K562 (cell line): ENCODE results near the gene KLC1. TPM values are rescaled to one million over a fixed set of nuclear protein-coding genes. Genes with fewer than 3 reads are reported as not detected.

Source experiments
- ATAC-seq: fragments of 200-7000 bp; cut with Tn5 transposase; 3 replicates; pipeline ENCODE4 v1.9.1; 2020; ENCODE audit warnings: moderate library complexity
- BruUV-seq: library from RNA; stranded (reverse); fragments of 400-500 nt; replicated peaks from 2 replicates; lab custom pipeline; 2021; lab: Mats Ljungman, UMichigan
- CTCF ChIA-PET: fragments of 300-600 bp; formaldehyde crosslinking; extraction: SDS; loops from one replicate; lab custom pipeline; 2021; ENCODE audit warnings: low intra/inter-chr PET ratio; lab: Yijun Ruan, JAX
- POLR2A ChIA-PET: fragments of 300-600, 350-650 bp; sonication (Branson Sonifier 250); formaldehyde crosslinking; extraction: SDS; loops from one replicate; lab custom pipeline; 2021; ENCODE audit warnings: antibody characterized with exemption, inconsistent platforms; lab: Yijun Ruan, JAX
- DNase-seq, 4 experiments: peaks; one replicate each; pipeline versions ENCODE4 v3.0.0 to v3.0.0-alpha.2; 2011 to 2018; ENCODE audit warnings: low spot score in 3 of 4, mixed read lengths in 3 of 4; ENCODE audit errors: extremely low read depth in 1 of 4
- FAIRE-seq: peaks from 2 replicates; lab custom pipeline; 2011; peaks lifted over from hg19 to GRCh38; lab: Jason Lieb, UNC
- H2AFZ ChIP-seq: 2 replicates; pipeline ENCODE4 v1.6.0; 2011; ENCODE audit warnings: low read depth, low read length, control low read depth, inconsistent platforms
- H3K27ac ChIP-seq: fragments of 200-600 bp; 3 replicates; pipeline ENCODE4 v1.8.0; 2011; ENCODE audit warnings: low read depth, mild to moderate bottlenecking, control low read depth, inconsistent platforms, low read length, moderate library complexity, mixed read lengths; ENCODE audit errors: extremely low read depth
- H3K27me3 ChIP-seq, 2 experiments: fragments of 300-600 bp in 1 of 2; 2 replicates in 1 of 2; 3 replicates in 1 of 2; pipeline versions ENCODE4 v1.6.0 to v1.8.0; 2011; ENCODE audit warnings: inconsistent platforms in 2 of 2, low read length in 2 of 2, mild to moderate bottlenecking in 1 of 2, mixed read lengths in 1 of 2, moderate library complexity in 1 of 2; ENCODE audit not compliant: control insufficient read depth in 2 of 2, insufficient read depth in 2 of 2
- H3K36me3 ChIP-seq: fragments of 300-600 bp; 3 replicates; pipeline ENCODE4 v1.8.0; 2011; ENCODE audit warnings: mild to moderate bottlenecking, low read length, inconsistent platforms; ENCODE audit not compliant: control insufficient read depth, insufficient read depth
- H3K4me1 ChIP-seq, 2 experiments: fragments of 200-600 bp in 1 of 2; replicated peaks in 1 of 2; 2 replicates in 1 of 2; 3 replicates in 1 of 2; pipeline versions ENCODE4 v1.5.1 to v1.8.0; 2011; ENCODE audit warnings: inconsistent platforms in 2 of 2, low read length in 2 of 2, mild to moderate bottlenecking in 1 of 2, mixed read lengths in 1 of 2, moderate library complexity in 1 of 2; ENCODE audit not compliant: control insufficient read depth in 2 of 2, insufficient read depth in 2 of 2
- H3K4me2 ChIP-seq: 2 replicates; pipeline ENCODE4 v1.6.1; 2011; ENCODE audit warnings: low read length, control low read depth, inconsistent platforms, mixed read lengths; ENCODE audit not compliant: insufficient read depth
- H3K4me3 ChIP-seq: fragments of 200-600 bp; sonication (generic), shearing (Covaris generic); 2 replicates; pipeline ENCODE4 v1.5.1; 2016; ENCODE audit warnings: control low read depth, inconsistent platforms
- H3K79me2 ChIP-seq: fragments of 200-600 bp; 3 replicates; pipeline ENCODE4 v1.8.0; 2011; ENCODE audit warnings: low read length, inconsistent platforms; ENCODE audit not compliant: control insufficient read depth, insufficient read depth
- H3K9ac ChIP-seq, 2 experiments: 2 replicates each; pipeline versions ENCODE4 v1.6.0 to v1.6.1; 2011; ENCODE audit warnings: low read depth in 2 of 2, low read length in 2 of 2, control low read depth in 1 of 2, inconsistent platforms in 1 of 2, mild to moderate bottlenecking in 1 of 2, mixed read lengths in 1 of 2; ENCODE audit not compliant: insufficient read depth in 1 of 2
- H3K9me1 ChIP-seq: one replicate; pipeline ENCODE4 v1.6.0; 2011; ENCODE audit warnings: inconsistent platforms, mild to moderate bottlenecking, low read length, moderate library complexity; ENCODE audit not compliant: control insufficient read depth, insufficient read depth
- H3K9me3 ChIP-seq: replicated peaks from 2 replicates; pipeline ENCODE4 v1.5.1; 2011; ENCODE audit warnings: low read depth, low read length, inconsistent platforms; ENCODE audit not compliant: control insufficient read depth, insufficient read depth
- H4K20me1 ChIP-seq: replicated peaks from 2 replicates; pipeline ENCODE4 v1.6.1; 2011; ENCODE audit warnings: low read length, inconsistent platforms, mixed read lengths; ENCODE audit not compliant: control insufficient read depth, insufficient read depth
- ADNP ChIP-seq: fragments of 200-800 bp; sonication (Bioruptor generic); IDR thresholded peaks from 2 replicates; pipeline ENCODE4 v1.6.1; 2016; ENCODE audit warnings: missing genetic modification characterization, missing compliant biosample characterization
- E2F3 ChIP-seq: fragments of 250-450 bp; sonication (Bioruptor Pico); IDR thresholded peaks from 2 replicates; pipeline ENCODE4 v1.4.0; 2020; ENCODE audit warnings: mild to moderate bottlenecking
- HNRNPUL1 ChIP-seq: fragments of 200-400 bp; formaldehyde crosslinking; IDR thresholded peaks from 2 replicates; pipeline ENCODE4 v1.6.1; 2017; ENCODE audit warnings: low read length
- MEIS2 ChIP-seq: fragments of 450-650 bp; IDR thresholded peaks from 2 replicates; pipeline ENCODE4 v1.6.1; 2014; ENCODE audit warnings: mild to moderate bottlenecking; ENCODE audit not compliant: partially characterized antibody
- NCOA1 ChIP-seq: fragments of 450-650 bp; IDR thresholded peaks from 2 replicates; pipeline ENCODE4 v1.6.1; 2016; ENCODE audit warnings: low read depth
- PHF21A ChIP-seq: fragments of 450-650 bp; IDR thresholded peaks from 2 replicates; pipeline ENCODE4 v1.6.1; 2017; ENCODE audit warnings: low read depth, borderline replicate concordance
- POLR2AphosphoS2 ChIP-seq: IDR thresholded peaks from 2 replicates; pipeline ENCODE4 v1.6.1; 2012; ENCODE audit warnings: low read length, improper control_type of control experiment
- RUNX1 ChIP-seq: sonication (generic); IDR thresholded peaks from 2 replicates; pipeline ENCODE4 v1.6.1; 2016; ENCODE audit warnings: antibody characterized with exemption, low read depth
- TCFL5 ChIP-seq: fragments of 250-450 bp; sonication (Bioruptor Pico); conservative IDR thresholded peaks from 2 replicates; pipeline ENCODE4 v1.6.1; 2021; ENCODE audit warnings: mild to moderate bottlenecking, moderate library complexity, matching md5 sums
- UBTF ChIP-seq, 2 experiments: IDR thresholded peaks; 2 replicates each; pipeline ENCODE4 v1.6.1; 2012; ENCODE audit warnings: improper control_type of control experiment in 2 of 2, low read depth in 2 of 2, low read length in 2 of 2, borderline replicate concordance in 1 of 2
- ZNF143 ChIP-seq: sonication (generic); formaldehyde crosslinking; IDR thresholded peaks from 2 replicates; pipeline ENCODE4 v1.9.0; 2022; ENCODE audit warnings: mild to moderate bottlenecking, missing genetic modification reagents
- ZNF76 ChIP-seq: fragments of 250-450 bp; sonication (Bioruptor Pico); IDR thresholded peaks from 2 replicates; pipeline ENCODE4 v1.4.0; 2020; ENCODE audit warnings: mild to moderate bottlenecking, moderate library complexity, borderline replicate concordance
- whole genome bisulfite sequencing: fragments of 100-300 bp; shearing (Covaris generic); methylation state at CpG from one replicate; pipeline ENCODE4 v1.1.6; 2016; ENCODE audit warnings: low coverage, mixed read lengths; ENCODE audit not compliant: insufficient coverage; ENCODE audit errors: missing lambda C conversion rate; 5-methylcytosine and 5-hydroxymethylcytosine counted together
- in situ Hi-C: fragments of 300-500 bp; cut with MboI; formaldehyde crosslinking; loops from 4 replicates; pipeline ENCODE4 v1.15.0; 2018; ENCODE audit warnings: inconsistent platforms, mixed read lengths
- intact Hi-C: fragments of 100-400 bp; cut with micrococcal nuclease; formaldehyde crosslinking; loops from 2 replicates; pipeline ENCODE4 v1.14.2; 2022
- polyA plus RNA-seq, 8 experiments: library from polyadenylated mRNA; depleted of rRNA in 4 of 8; stranded (reverse) in 5 of 8; unstranded in 3 of 8; fragments of >200 nt; fragmentation: Nextera tagmentation in 2 of 8; fragmentation: Illumina TruSeq in 1 of 8; extraction: Ambion mirVana in 2 of 8; extraction: Trizol in 1 of 8; gene quantifications; 2 replicates each; pipeline versions ENCODE4 v1.2.1 to v1.2.3, GENCODE V29; 2011 to 2014; ENCODE audit warnings: inconsistent platforms in 1 of 8, missing spikeins in 1 of 8
- total RNA-seq, 7 experiments: library from RNA; depleted of rRNA in 6 of 7; stranded (reverse); fragments of >200 nt in 6 of 7; fragmentation: Illumina TruSeq in 2 of 7; extraction: Trizol in 2 of 7; gene quantifications; 2 replicates each; pipeline versions ENCODE4 v1.2.1 to v1.2.3, GENCODE V29; 2011 to 2021; ENCODE audit warnings: low replicate concordance in 1 of 7

KLC1 gene
- total and polyA plus RNA-seq, 9 of the 15 experiments (the other 6 are each of a cell fraction or from before 2014, with no cell fraction given): 4.9 to 134 (median 54.8) TPM

- Histone ChIP-seq H3K9ac (peak overlapping the region in 1 of 2 experiments; percentile 61; a peak in 1 of 4 replicates), H4K20me1 (no peaks in the 10 kb centered on the region), H3K9me1 (no peaks in the 10 kb centered on the region), H3K4me1 (no peaks in the 10 kb centered on the region; a peak in 1 of 5 replicates), H3K27ac (no peak overlapping the region), H2AFZ (no peak overlapping the region), H3K36me3 (peaks cover 33% of the 10 kb centered on the region), H3K9me3 (no peaks in the 10 kb centered on the region), H3K4me3 (no peak overlapping the region), H3K79me2 (peaks cover 29% of the 10 kb centered on the region), H3K27me3 (no peaks in the 10 kb centered on the region), H3K4me2 (no peak overlapping the region)
- POLR2A ChIA-PET: interaction anchor here (1.2 kb wide), 1 partner anchor 10 kb away, joined by 3 read pairs; no protein-coding TSS in a partner anchor
- in situ Hi-C loops: no loop called here
- CTCF ChIA-PET: no interaction called here
- ATAC-seq: no peak
- no peak for FAIRE-seq
- TF ChIP-seq RUNX1: no peak
- TF ChIP-seq TCFL5 (CRISPR knock-in tag): no peak
- no peak for TF ChIP-seq MEIS2
- no peak for TF ChIP-seq PHF21A
- no peak for TF ChIP-seq E2F3 (CRISPR knock-in tag)
- TF ChIP-seq ZNF76: no peak
- TF ChIP-seq NCOA1: no peak
- no peak for TF ChIP-seq UBTF (IDR thresholded peaks at IDR 0.05; ENCODE audit: borderline replicate concordance in 1 of 2, low read depth in 2 of 2, low read length in 2 of 2)
- no peak for TF ChIP-seq HNRNPUL1
- no peak for TF ChIP-seq ZNF143 (CRISPR knock-in tag)
- no peak for TF ChIP-seq POLR2AphosphoS2
- TF ChIP-seq ADNP: no peak
- DNase-seq: no peak
- WGBS: 84% methylated on average over 7 of the region's 7 CpGs
- no TSS peak for BruUV-seq
- intact Hi-C loops: no loop called here
These were observed 22.6 kb downstream of the KLC1 start for GRCh38 chr14:103651585-103651984.
